Lower leg skin (tissue), 3 donors: ENCODE measurements around the gene RAD21L1.

Source experiments
- CTCF ChIP-seq, 3 donors: fragments of 450-650 bp; IDR thresholded peaks; one replicate each; pipeline ENCODE4 v1.5.1; 2016; ENCODE audit warnings: antibody characterized with exemption in 3 of 3, mild to moderate bottlenecking in 3 of 3, moderate library complexity in 2 of 3
- POLR2A ChIP-seq, 2 donors: fragments of 450-650 bp; IDR thresholded peaks; one replicate each; pipeline ENCODE4 v1.6.1; 2016 to 2017; ENCODE audit warnings: antibody characterized with exemption in 2 of 2, mild to moderate bottlenecking in 1 of 2, moderate library complexity in 1 of 2

DNA sequence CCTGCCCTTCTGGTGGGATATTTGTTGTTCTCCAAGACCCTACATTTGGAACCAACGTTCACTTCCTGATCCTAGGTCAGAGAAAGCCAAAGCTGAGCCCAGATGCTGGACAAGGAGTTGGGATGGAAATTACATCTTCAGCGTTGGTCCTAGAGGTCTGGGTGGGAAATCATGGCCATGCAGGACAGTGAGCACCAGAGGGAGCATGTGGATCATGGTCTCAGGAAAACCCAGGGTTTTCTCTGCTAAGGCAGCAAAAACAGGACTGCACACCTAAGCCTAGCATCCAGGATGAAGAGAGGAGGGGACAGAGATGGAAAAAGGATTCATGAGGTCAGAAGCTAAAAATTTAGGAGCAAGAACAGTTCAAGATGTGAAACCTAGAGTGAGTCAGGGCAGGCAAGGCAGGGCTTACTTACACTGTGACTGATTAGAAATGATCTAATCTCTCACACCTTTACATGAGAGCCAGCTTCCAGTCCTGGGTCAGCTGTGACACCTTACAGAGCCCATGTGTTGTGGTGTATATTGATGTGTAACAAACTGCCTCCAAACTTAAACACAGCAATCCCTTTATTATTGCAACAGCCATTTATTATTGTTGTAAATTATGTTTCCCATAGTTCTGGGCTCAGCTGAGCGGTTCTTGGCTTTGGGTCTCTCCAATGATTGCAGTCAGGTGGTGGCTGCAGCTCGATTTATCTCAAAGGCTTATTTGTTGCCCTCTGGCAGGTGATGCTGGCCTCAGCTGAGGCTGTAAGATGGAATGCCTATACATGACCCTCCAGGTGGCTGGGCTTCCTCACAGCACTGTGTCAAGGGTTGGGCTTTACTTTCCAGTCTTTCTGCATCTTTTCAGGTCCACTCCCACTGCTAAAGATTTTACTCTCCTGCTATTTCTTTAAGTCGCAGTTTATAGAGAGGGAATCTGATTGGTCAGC, 16.1 kb upstream of the RAD21L1 start:
- no peak for TF ChIP-seq CTCF (IDR thresholded peaks at IDR 0.05)
- no peak for TF ChIP-seq POLR2A (IDR thresholded peaks at IDR 0.05)
